AG04450 (cell line): ENCODE results near the gene DGKG. TPM values are rescaled to one million over a fixed set of nuclear protein-coding genes. Genes with fewer than 3 reads are reported as not detected.

ENCODE experiments used
- CTCF ChIA-PET: fragments of 300-600, 350-600 bp; formaldehyde crosslinking; extraction: SDS; loops from one replicate; lab custom pipeline; 2022; ENCODE audit warnings: antibody characterized with exemption, inconsistent platforms; lab: Charles Lee
- POLR2A ChIA-PET: fragments of 350-600 bp; formaldehyde crosslinking; extraction: SDS; loops from one replicate; lab custom pipeline; 2021; ENCODE audit warnings: antibody characterized with exemption, inconsistent platforms; lab: Yijun Ruan, JAX
- DNase-seq: peaks from one replicate; pipeline ENCODE4 v3.0.0-alpha.2; 2011; ENCODE audit warnings: low read depth, low spot score
- H3K27ac ChIP-seq: one replicate; pipeline ENCODE4 v1.5.1; 2012; ENCODE audit warnings: low read depth, low read length, control low read depth
- H3K27me3 ChIP-seq: one replicate; pipeline ENCODE4 v1.6.0; 2012; ENCODE audit warnings: low read length; ENCODE audit not compliant: control insufficient read depth, insufficient read depth
- H3K4me3 ChIP-seq: 2 replicates; pipeline ENCODE4 v1.5.1; 2011; ENCODE audit warnings: mild to moderate bottlenecking, low read depth, low read length, control low read depth
- H3K9me3 ChIP-seq: 2 replicates; pipeline ENCODE4 v1.5.1; 2012; ENCODE audit warnings: low read length; ENCODE audit not compliant: control insufficient read depth, insufficient read depth
- polyA plus RNA-seq: library from polyadenylated mRNA; depleted of rRNA; stranded (reverse); fragments of >200 nt; gene quantifications from 2 replicates; pipeline ENCODE4 v1.2.3, GENCODE V29; 2011
- TF ChIP-seq, protein P1 (sequence below): IDR thresholded peaks from 2 replicates; pipeline ENCODE4 v1.5.1; 2011; ENCODE audit warnings: low read depth, low read length, control low read depth, inconsistent platforms

Gene DGKG
- polyA plus RNA-seq, 1 experiment: 5.1 TPM

DNA sequence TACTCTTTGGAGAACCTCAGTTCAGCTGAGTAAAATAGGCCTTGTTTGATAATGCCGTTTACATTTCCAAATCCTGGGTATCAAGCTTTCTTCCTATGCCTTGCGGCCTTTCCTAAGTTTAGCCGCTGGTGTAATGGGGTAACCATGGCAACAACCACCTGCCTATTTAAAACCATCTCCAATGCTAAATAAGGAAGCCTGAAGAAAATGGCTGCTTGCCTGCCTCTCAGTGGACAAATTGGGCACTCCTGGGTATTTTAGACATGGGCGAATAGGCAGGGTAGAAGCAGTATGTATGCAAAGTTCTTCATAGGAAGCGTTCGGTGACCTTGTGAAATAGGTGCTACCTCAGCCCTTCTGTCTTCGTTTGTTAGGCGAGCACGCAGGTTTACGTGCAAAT is 122.7 kb downstream of the DGKG start:
- DNase-seq: no peak
- TF ChIP-seq, protein P1, sequence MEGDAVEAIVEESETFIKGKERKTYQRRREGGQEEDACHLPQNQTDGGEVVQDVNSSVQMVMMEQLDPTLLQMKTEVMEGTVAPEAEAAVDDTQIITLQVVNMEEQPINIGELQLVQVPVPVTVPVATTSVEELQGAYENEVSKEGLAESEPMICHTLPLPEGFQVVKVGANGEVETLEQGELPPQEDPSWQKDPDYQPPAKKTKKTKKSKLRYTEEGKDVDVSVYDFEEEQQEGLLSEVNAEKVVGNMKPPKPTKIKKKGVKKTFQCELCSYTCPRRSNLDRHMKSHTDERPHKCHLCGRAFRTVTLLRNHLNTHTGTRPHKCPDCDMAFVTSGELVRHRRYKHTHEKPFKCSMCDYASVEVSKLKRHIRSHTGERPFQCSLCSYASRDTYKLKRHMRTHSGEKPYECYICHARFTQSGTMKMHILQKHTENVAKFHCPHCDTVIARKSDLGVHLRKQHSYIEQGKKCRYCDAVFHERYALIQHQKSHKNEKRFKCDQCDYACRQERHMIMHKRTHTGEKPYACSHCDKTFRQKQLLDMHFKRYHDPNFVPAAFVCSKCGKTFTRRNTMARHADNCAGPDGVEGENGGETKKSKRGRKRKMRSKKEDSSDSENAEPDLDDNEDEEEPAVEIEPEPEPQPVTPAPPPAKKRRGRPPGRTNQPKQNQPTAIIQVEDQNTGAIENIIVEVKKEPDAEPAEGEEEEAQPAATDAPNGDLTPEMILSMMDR: no peak
- POLR2A ChIA-PET: no interaction called here

DNA sequence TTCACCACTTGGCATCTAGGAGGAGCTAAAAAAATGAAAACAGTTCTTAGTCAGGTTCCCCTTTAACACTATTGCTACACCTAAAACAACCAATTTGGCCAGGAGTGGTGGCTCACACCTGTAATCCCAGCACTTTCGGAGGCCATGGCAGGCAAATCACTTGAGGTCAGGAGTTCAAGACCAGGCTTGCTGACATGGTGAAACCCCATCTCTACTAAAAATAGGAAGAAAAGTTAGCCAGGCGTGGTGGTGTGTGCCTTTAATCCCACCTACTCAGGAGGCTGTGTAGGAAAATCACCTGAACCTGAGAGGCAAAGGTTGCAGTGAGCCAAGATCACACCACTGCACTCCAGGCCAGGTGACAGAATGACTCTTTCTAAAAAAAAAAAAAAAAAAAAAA is 124.1 kb downstream of the DGKG start:
- Histone ChIP-seq H3K27me3 (peaks cover 7% of the 10 kb centered on the region), H3K4me3 (no peak overlapping the region), H3K9me3 (no peaks in the 10 kb centered on the region), H3K27ac (no peak overlapping the region)
- TF ChIP-seq, protein P1: no peak
- CTCF ChIA-PET: no interaction called here
- no peak for DNase-seq
- POLR2A ChIA-PET: no interaction called here

More for the DNA sequence above, 122.7 kb downstream of the DGKG start:
- Histone ChIP-seq H3K27ac (no peak overlapping the region), H3K4me3 (no peak overlapping the region), H3K9me3 (no peaks in the 10 kb centered on the region), H3K27me3 (peaks cover 7% of the 10 kb centered on the region)
- CTCF ChIA-PET: interaction anchor here (0.6 kb wide), 1 partner anchor 20 kb away, joined by 10 read pairs; no protein-coding TSS in a partner anchor

DNA sequence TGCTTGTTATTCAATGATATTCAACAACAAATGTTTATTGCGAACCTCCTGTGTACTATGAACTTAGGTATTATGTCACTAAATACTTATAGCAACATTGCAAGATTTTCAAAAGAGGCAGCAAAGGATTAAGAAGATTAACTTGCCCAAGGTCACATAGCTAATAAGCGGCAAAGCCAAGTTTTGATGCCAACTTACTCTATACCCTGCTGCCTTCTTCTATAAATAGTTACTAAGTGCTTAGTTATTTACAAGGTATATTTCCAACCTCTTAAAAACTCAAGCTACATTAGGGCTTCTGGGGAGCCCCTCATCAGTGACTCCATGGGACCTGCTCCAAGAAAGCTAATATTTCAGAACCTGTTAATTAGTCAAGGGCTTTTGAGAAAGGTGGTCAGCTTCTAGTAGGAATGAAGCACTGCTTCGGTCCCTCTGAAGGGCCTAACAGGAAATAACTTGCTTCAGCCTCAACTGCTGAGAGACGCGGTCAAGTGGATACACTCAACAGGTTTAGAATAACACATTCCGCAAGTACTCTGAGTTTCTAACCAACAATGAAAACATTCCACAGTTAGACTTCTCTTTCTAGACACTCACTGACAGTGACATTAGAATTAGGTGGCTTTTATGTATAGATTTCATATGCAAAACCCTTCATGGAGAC is 125.5 kb downstream of the DGKG start:
- TF ChIP-seq, protein P1: no peak
- Histone ChIP-seq H3K9me3 (no peaks in the 10 kb centered on the region), H3K27ac (no peak overlapping the region), H3K4me3 (no peak overlapping the region), H3K27me3 (peaks cover 7% of the 10 kb centered on the region)
- ChIA-PET CTCF (no interaction called here), POLR2A (no interaction called here)
- no peak for DNase-seq

DNA sequence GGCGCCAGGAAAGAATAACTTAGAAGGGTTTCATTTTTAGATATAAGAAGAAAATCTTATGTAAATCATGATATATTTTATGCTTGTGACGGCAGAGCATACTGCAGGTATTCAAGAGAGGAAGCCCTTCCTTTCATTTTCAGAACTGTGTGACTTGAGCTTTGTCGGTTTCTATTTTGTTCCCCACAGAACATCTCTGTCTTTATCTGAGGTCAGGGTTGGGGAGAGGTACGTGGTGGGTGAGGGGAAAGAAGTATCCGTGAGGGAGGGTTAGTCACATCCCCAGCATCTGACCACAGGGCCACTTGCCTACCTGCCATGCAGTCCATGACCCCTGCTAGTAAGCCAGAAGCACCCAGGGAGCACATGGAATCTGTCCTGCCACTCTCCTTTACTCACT is 126.5 kb downstream of the DGKG start:
- Histone ChIP-seq H3K4me3 (no peak overlapping the region), H3K9me3 (no peaks in the 10 kb centered on the region), H3K27ac (no peak overlapping the region), H3K27me3 (peaks cover 9% of the 10 kb centered on the region)
- TF ChIP-seq, protein P1: no peak
- no peak for DNase-seq
- CTCF ChIA-PET: no interaction called here
- POLR2A ChIA-PET: no interaction called here

DNA sequence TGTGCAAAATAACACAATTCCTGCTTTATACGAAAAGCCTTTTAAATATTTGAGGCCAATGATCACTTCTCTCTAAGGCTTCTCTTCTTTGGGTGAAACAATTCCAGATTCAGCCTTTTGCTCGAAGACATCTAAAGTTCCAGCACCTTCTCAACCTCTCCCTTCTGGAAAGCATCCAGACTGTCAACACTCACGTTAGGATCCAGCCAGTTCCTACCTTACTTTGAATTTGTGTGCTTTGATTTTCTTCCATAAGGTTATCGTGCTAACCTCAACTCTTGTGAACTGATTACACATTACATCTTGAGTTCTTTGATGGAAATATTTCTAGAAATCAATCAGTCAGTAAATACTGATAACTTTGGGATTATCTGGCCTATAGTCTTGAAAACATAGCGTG is 127.9 kb downstream of the DGKG start:
- Histone ChIP-seq H3K27ac (no peak overlapping the region), H3K9me3 (no peaks in the 10 kb centered on the region), H3K4me3 (no peak overlapping the region), H3K27me3 (peaks cover 12% of the 10 kb centered on the region)
- TF ChIP-seq, protein P1: no peak
- ChIA-PET POLR2A (no interaction called here), CTCF (no interaction called here)
- DNase-seq: no peak
